ENCODE results near the gene KCNMA1.
"Not testable (repeated sequence)": the region's sequence is repeated elsewhere in the genome, so short reads cannot be mapped to it uniquely, and the experiment has no call there.

Gene KCNMA1

GRCh38 chr10:77527839-77528238, 109.8 kb downstream of the KCNMA1 start:
- DNase-seq: no peak

GRCh38 chr10:77526868-77527617, 110.6 kb downstream of the KCNMA1 start:
- no peak for DNase-seq

DNA sequence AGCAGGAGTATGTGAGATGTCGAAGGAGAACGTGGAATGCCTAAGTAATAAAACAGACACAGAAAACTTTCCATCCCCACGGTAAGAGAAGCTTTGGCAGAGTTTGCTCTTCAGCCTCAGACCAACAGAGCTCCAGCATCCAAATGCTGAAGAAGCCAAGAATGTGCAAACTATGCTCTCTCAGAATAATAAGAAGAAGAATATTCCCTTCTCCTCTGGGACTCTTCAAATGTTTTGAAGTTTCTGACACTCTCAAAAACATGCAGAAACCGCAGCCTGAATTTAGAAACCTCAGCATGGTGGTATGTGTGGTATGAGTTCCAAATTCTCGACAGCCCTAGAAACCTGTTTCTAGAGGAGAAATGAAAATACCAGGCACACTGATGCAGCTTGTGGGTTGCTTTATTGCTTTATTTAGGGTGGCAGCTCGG, 113.3 kb downstream of the KCNMA1 start:
- no peak for DNase-seq

DNA sequence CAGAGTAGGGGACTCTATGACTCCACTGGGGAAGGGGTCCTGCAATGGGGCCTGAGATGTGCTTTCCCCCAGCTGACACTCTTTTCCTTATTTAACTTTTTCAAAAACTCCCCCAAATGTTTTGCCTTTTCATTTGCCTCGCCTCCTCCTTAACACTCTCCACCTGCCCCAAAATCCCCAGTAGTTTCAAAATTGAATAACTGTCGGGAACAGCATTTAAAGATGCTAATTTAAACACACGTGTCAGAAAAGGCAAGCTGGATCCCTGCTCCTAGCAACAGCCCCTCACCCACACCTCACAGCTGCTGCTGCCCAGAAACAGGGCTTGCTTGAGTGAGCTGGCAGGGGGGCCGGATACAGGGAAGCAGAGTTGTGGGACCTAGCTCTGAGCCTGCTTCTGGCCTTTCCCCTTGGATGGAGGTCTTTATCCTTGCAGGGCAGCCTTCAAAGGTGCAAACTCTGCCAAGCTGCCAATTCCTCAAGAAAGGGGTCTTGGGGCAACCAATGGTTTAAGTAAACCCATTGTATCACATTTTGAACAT, 115.3 kb downstream of the KCNMA1 start:
- DNase-seq: no peak

- DNase-seq: no peak
These were observed 116.6 kb downstream of the KCNMA1 start for GRCh38 chr10:77520995-77521394.

GRCh38 chr10:77520290-77520689, 117.3 kb downstream of the KCNMA1 start:
- no peak for DNase-seq

GRCh38 chr10:77519791-77520190, 117.8 kb downstream of the KCNMA1 start:
- not testable (repeated sequence) for DNase-seq

DNA sequence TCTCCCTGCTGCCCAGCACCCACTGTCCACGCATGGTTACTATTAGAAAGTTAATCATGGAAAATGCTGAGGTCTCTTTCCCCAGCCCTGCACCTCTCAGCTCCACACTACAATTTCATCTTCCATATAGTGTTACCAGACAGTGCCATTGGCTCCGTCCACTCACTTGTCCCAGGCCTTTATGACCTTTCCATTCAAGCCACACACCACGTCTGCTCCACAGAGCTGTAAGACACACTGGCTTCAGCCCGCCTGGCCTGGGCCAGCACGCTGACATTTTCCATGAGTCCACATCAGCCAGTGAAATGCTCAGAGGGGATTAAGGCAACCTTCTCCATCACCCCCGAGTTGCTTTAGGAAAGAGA, 118.7 kb downstream of the KCNMA1 start:
- no peak for DNase-seq

DNA sequence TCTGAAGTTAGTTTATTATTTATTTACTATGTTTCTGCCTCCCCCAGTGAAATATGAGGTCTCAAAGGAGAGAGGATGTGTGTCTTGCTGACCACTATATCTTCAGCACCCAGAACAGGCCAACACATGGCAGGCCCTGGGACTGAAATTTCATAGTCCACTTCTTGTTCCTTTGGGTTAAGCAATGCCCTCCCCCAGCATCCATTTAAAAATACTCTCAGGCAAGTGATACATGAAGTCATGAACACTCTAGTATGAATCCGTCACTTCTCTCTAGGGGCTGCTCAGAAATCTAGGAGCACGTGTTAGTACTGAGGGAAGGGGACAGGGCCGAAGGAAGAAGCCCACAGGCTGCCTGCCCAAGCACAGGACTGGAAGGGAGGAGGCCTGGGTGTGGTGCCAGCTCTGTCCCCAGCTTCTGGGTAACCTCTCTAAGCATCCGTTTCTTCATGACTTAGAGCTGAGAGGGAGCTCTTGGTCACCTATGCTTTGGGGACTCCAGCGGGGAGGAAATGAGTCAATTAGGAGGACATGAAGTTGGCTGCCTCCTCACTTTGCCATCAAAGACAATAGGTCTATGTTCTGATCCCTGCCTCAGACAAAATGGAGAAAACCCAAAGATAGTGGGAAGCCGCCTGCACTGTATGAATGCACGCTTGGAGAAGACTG, 119.2 kb downstream of the KCNMA1 start:
- no peak for DNase-seq

DNA sequence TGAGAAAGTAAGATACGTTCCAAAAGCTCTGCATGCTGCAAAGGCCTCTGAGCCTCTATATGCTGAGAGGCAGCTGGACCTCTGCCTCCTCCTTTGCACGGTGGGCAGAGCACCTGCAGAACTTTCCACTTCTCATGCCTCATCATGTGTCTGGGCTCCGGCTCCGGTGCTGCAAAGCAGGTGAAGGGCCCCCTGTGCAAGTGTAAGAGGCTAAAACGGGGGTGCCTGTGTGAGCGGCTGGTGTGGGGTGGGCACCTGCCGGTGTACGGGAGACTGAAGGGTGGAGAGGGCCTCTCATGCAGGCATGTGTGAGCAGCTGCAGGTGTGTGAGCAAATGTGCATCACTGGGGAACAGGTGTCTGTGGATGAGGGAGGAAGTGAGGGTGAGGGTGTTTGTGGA, 121.0 kb downstream of the KCNMA1 start:
- no peak for DNase-seq

DNA sequence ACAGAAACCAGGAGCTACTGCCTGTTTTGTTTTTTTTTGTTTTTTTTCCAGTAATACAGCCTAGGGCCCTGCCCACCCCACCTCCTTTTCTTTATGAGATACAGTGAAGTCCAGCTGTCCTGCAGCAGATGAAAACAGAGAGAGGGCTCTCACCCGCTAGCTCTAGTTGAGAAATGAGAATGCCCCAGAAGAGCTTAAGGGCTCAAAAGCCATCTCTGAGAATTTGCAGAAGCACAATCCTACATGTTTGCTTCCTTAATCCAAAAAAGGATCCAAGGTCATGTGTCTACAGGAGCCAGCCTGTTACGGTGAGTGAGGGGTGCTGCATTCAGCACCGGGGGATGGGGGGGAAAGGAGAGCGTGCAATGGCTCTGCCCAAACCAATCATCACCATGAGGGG, 122.7 kb downstream of the KCNMA1 start:
- DNase-seq: no peak

- DNase-seq: no peak
These were observed 123.8 kb downstream of the KCNMA1 start for GRCh38 chr10:77513781-77514331.

- no peak for DNase-seq
These were observed 124.4 kb downstream of the KCNMA1 start for GRCh38 chr10:77513220-77513619.

DNA sequence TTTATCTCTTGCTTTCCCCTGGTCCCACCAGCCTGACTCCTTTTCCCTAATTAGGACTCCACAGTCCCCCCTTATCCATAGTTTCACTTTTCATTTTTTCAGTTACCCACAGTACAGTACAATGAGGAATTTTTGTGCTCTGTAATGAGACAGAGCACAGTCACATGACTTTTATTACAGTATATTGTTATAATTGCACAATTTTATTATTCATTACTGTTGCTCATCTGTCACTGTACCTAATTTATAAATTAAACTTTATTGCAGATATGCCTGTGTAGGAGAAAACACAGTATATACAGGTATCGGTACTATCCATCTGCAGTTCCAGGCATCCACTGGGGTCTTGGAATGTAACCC, 125.4 kb downstream of the KCNMA1 start:
- DNase-seq: no peak

DNA sequence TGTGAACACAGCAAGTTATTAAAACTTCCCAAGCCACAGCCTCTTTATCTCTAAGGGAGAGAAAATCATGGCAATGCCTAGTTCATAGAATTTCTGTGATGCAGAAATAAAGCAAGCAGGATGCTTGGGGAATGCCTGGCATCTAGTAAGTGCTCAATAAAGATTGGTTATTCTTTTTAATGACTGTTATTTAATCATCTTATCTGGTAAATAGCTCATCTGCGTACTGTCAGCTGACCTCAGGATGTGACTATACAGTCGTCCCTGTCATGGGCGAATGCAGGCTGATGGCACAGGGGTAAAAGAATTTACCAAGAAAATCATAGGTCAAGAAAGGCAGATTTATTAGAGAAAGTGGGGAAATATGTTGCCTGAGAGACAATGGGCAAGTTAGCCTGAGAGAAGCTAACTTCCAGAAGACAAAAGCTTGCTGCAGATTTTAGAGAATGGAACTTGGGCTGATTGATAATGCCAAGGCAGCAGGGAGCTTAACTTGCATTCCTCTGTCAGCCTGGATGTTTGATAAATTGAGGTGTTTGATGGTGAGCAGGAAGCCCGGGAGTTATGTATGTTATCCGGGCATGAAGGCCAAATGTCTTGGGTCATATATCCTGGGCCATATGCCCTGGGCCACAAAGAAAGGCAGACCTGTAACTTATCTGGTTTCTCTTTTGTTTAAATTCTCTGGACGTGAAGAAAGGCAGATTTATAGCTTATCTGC, 126.0 kb downstream of the KCNMA1 start:
- DNase-seq: no peak

DNA sequence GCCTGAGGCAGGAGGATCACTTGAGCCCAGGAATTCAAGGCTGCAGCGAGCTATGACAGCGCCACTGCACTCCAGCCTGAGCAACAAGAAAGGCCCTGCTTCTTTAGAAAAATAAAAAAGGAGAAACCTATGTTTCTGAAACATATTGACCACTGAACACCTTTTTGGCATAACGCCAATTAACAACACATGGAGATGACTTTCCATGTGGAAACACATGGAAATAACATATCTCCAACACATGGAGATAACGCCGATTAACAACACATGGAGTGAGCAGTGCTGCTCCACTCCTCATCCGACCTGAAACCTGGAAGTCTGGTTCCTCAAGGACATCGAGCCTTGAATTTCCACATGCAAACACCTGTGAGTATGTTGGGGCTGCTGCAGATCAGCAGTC, 126.9 kb downstream of the KCNMA1 start:
- DNase-seq: no peak

DNA sequence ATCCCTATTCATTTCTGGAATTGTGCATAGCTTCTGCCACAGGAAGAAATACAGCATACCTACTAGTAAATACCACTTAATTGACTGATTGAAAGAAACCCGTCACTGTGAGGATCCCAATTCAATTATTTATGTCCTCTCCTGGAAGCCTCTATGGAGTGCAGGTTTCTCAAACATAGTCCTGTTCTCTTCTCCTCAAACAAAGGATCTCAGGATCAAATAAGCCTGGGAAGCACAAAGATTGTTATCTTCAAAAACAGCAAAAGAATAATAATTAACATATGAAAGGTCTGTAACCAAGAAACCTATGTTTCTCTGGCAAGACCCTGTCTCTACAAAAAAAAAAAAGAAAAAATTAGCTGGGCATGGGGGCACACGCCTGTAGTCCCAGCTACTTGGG, 127.3 kb downstream of the KCNMA1 start:
- no peak for DNase-seq

DNA sequence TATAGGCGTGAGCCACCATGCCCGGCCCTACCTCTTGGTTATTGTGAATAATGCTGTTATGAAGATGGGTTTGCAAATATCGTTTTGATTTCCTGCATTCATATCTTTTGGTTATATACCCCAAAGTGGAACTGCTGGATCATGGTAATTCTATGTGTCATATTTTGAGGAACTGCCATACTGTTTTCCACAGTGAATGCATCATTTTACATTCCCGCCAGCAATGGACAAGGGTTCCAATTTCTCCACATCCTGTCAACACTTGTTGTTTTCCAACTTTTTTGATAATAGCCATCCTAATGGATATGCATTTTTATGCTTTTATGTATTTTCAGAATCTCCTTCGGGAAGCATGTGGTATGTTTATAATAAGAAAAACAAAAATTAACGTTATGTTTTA, 128.2 kb downstream of the KCNMA1 start:
- no peak for DNase-seq

- DNase-seq: no peak
These were observed 130.2 kb downstream of the KCNMA1 start for GRCh38 chr10:77507291-77507880.

- DNase-seq: no peak
These were observed 130.9 kb downstream of the KCNMA1 start for GRCh38 chr10:77506517-77507200.

- no peak for DNase-seq
These were observed 131.9 kb downstream of the KCNMA1 start for GRCh38 chr10:77505431-77506334.
